HG02852 (cell line): ENCODE measurements around the gene AICDA.
"Not testable (repeated sequence)": the region's sequence is repeated elsewhere in the genome, so short reads cannot be mapped to it uniquely, and the experiment has no call there.

Source experiments
- ATAC-seq: cut with Tn5 transposase; IDR thresholded peaks from one replicate; pipeline ENCODE4 v1.9.1; 2021; ENCODE audit warnings: mild to moderate bottlenecking, moderate library complexity; ENCODE audit not compliant: unreplicated experiment

Gene AICDA

DNA sequence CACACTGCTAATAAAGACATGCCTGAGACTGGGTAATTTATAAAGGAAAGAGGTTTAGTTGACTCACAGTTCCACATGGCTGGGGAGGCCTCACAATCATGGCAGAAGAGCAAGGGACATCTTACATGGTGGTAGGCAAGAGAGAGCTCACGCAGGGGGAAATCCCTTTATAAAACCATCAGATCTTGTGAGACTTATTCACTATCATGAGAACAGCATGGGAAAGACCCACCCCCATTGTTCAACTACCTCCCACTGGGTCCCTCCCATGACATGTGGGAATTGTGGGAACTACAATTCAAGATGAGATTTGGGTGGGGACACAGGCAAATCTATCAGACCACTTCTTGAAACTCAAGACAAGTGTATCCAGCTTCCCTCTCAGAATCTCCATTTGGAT lies 1.2 kb upstream of the AICDA start:
- ATAC-seq: not testable (repeated sequence)

DNA sequence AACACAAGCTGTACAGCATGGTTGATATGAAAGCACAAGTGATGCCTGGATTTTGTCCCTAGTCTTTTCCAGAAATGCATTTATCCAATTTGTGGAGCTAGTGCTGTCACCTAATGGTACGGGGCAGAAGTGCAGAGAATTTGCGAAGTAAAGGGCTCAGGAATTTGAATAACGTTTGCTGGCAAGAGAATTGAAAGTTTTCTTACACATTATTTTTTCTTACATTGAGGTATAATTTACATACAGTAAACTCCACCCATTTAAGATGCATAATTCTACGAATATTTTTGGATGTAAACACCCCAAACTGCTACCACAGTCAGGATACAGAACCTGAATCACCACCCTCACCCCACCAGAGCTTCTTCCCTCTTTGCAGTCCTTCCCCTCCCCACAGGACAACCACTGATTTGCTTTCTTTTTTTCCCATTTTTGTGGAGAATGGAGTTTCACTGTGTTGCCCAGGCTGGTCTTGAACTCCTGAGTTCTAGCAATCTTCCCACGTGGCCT lies 3.5 kb downstream of the AICDA start:
- ATAC-seq: no peak

DNA sequence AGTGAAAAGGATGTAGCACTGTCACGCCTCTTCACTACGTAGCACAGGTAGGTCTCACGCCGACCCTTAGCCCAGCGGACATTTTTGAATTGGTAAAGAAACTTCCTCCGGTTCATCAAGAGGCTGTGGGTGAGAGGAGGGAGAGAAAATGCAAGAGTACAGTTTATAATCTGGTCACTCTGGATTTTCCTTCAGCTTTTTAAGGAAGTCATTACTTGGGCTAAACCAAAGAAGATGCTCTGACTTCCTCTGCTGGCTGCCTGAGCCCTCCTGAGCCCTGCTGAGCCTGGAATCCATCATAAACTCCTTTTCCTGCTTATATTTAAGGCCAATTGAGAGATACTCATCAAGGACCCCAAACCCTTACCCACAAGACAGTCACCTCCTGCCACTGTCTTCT lies 5.8 kb downstream of the AICDA start:
- ATAC-seq: no peak

DNA sequence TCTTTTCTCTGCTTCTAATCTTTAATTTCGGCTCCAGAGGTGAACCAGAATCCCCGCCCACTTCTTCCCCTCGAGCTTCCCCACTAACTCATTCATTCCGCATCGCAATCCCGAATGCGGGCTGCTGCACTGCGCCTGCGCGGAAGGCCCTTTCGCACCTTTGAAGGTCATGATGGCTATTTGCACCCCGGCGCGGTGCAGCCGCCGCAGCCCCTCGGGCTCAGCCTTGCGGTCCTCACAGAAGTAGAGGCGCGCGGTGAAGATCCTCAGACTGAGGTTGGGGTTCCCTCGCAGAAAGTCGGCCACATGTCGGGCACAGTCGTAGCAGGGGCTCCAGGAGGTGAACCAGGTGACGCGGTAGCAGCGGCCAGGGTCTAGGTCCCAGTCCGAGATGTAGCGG lies 7.6 kb downstream of the AICDA start:
- ATAC-seq: no peak

DNA sequence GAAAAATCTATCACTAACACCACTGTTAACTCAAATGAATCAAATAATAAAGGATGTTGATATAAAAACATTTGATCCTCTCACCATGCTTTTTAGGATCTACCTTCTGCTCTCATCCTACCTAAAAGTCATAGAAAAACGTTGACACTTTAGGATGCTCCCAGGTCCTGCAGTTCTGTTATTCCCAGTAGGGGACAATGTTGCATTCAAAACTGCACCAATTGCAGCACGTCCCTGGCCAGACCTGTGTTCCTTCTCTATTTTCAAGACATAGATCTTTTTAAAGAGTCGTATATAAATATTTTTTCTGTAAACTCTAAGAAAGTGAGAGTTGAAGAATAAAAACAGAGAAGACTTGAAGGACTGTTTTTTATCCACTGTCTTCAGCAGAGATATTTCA lies 8.8 kb downstream of the AICDA start:
- ATAC-seq: no peak

DNA sequence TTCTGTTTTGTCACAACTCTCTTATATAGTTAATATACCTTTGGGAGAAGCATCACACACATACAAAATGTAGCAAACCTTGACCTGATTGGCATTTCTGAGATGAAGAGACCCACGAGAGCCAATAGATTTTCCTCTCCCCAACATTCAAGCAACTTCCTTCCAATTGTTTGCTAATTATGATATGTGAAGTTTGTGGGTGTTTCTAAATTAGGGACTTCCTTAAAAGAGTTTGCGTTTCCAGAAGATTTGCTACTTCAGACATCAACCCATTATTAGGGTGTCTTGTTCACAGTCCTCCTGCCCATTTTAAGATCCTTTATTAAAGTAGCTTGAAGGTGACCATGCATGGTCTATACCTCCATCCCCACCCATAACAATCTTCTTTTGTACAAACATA lies 9.4 kb downstream of the AICDA start:
- ATAC-seq: no peak

DNA sequence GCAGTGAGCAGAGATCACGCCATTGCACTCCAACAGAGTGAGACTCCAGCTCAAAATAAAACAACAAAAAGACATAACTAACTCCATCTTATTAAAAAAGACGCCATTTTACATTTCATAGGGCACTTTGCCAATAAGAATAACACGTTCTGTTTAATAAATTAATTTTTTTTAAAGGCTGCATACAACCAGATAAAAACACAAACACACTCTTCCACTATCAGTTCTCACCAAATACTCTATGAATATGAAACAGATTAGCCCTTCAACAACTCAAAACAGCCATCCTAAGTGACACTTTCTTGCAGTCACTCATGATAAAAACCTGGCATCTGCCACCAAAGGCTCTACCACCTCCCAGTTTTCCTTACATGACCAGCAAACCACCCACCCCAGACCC lies 16.1 kb downstream of the AICDA start:
- no peak for ATAC-seq

DNA sequence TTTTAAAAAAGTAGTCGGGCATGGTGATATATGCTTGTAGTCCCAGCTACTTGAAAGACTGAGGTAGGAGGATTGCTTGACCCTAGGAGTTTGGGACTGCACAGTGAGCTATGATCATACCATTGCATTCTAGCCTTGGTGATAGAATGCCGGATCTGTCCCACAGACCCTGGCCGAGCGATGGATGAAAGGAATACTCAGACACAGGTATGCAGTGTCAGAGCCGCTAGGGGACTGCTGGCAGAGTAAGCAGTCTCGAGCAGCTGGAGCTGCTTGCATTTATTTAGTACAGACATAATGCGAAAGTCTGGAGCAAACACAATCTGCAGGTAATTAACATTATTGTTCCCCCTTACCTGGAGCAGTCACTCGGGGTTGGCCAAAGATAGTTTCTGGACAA lies 18.6 kb downstream of the AICDA start:
- no peak for ATAC-seq

DNA sequence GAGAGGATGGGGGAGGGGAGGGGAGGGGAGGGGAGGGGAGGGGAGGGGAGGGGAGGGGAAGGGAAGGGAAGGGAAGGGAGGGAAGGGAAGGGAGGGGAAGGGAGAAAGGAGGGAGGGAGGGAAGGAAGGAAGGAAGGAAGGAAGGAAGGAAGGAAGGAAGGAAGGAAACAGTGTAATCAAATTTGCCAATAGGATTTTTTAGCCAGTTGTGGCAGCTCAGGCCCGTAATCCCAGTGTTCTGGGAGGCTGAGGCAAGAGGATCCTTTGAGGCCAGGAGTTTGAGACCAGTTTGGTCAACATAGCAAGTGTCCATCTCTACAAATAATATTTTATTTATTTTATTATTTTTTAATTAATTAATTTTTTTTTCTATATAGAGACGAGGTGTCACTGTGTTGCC lies 19.4 kb downstream of the AICDA start:
- no peak for ATAC-seq

DNA sequence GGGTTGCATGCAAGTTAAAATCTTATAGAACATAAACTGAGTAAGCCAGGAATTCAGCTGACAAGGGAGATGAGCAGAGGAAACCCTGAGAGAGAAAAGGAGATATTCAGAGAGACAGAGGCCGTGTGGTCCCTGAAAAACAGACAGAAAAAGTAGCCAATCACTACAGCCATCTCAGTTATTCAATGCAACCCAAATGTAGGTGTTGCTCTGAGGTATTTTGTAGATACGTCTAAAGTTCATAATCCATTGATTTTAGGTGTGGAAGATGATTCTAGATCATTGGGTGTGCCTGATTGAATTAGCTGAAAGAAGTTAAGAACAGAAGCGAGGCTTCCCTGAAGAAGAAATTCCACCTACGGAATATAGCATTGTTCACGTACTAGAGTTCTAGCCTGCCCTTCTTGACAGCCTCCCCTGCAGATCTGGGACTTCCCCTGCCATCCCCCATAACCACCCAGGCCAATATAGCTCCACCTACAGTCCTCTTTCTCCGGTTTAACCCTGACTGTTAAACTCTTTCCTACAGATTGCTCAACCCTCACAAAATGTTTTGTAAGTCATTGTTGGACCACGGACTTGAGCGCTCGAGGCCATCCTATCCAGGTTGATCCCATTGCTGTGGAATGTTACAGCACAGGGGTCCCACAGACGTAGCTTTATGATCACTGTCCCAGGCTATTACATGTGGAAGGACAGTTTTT lies 21.7 kb downstream of the AICDA start:
- peak; percentile 94 for ATAC-seq

DNA sequence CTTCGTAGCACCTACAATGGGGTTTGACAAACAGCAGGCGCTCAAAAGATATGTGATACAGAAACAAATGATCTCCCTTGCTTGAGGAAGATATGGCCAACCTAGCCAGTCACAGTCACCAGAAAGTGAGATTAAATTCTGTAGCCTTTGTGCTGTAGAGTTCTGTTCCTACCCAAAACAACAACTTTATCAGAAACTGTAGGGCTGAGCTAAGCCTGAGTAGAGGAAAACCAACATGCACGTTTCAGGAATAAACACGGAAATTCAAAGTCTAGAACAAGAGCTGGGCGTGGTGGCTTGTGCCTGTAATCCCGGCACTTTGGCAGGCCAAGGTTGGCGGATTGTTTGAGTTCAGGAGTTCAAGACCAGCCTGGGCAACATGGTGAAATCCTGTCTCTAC lies 23.0 kb downstream of the AICDA start:
- no peak for ATAC-seq

DNA sequence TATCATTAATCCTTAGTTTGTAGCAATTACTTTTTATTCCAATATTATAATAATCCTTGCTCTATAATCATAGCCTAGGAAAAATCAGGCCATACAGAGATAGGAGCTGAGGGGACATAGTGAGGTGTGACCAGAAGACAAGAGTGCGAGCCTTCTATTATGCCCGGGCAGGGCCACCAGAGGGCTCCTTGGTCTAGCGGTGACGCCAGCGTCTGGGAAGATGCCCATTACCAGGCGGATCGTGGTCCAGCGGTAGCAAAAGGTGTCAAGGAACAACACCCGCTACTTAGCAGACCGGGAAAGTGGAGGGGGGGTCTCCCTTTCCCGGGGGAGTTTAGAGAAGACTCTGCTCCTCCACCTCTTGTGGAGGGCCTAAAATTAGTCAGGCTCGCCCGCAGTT lies 28.2 kb downstream of the AICDA start:
- ATAC-seq: not testable (repeated sequence)

DNA sequence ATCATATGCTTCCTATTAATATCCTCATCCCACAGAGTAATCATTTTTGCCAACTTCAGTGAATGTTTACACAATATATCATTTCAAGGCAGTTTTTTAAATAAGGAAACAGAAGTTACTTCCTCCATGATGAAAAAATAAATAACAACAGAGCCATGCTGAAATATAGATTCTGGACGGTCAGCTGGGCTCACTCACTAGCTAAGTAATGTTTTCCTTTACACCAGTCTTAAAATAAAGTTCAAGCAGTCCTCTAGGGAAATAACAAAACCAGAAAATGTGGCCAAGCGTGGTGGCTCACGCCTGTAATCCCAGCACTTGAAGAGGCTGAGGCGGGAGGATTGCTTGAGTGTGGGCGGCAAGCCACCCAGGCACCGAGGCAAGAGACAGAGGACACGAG lies 28.7 kb downstream of the AICDA start:
- no peak for ATAC-seq

DNA sequence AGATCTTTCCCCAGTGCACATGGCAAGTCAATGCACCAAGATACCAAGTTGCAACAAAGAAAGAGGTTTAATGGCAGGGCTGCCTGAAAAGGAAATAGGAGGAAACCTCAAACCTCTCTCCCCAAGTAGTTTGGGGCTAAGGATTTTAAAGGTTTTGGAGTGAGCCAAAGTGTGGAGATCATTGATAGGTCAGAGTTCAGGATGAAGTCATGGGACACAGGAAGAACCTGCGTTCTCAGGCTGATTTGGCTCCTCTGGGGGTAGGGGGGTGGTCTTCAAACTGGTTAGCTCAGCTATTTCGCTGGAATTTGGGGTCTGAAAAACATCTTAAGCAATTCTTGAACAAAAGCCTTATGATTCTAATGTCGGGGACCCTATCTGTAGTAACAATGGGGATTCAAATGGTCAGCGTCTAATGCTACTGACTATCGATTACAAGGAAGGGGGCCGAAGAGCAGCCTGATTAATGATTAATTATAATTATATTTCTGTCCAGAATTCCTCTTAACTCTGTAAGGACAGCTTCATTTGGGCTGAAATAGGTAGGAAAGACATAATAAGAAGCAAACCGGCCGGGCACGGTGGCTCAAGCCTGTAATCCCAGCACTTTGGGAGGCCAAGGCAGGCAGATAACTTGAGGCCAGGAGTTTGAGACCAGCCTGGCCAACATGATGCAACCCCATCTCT lies 31.4 kb downstream of the AICDA start:
- no peak for ATAC-seq

DNA sequence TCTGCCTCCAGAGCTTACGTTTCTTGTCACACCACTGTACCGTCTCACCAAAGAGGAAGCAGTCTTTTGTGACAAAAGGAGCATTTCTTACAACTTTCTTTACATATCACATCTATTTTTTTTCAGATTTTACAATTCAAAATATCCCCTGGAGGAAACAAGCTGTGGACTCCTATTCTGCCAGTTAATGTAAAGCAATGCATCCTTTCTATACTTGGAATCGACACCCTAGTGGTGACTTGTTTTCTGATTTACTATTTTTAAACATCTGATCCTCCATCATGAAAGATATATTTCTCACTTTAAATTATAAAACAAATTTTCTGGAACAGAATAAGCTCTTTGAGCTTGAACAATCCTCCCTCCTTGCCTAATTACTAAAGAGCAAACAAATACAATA lies 34.8 kb downstream of the AICDA start:
- ATAC-seq: no peak

DNA sequence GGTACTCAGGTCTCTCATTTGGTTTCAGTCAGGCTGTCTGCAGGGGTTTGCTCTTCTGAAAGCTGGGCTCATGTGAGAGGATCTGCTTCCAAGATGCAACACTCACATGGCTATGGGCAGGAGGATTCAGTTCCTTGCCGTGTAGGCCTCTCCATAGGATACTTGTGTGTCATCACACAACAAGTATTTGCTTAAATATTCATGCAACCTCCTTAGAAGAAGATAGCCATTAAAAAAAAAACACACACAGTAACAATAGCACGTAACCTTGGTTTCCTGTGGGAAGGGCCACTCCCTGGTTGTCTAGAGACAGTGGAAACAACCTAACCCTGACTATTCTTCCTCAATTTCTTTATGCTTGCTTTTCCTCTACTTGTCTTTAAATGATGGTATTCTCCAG lies 40.2 kb downstream of the AICDA start:
- no peak for ATAC-seq

DNA sequence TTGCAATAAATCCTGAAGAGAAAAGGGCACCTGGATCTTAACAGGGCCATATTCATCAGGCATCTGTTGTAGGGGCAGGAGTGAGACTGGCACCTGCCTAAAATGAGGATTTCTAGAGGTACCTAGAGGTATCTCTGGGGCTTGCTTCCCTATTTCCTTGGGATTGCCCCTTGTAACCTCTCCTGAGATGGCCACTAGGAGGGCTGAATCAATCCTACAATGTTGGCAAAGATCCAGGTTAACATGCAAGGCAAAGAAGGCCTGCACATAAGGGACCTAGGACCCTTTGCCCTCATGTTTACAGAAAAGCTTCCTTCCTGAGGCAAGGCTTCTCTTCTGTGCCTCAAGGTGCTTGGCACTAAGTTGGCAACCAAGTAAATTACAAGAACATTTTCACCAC lies 46.1 kb downstream of the AICDA start:
- ATAC-seq: no peak

DNA sequence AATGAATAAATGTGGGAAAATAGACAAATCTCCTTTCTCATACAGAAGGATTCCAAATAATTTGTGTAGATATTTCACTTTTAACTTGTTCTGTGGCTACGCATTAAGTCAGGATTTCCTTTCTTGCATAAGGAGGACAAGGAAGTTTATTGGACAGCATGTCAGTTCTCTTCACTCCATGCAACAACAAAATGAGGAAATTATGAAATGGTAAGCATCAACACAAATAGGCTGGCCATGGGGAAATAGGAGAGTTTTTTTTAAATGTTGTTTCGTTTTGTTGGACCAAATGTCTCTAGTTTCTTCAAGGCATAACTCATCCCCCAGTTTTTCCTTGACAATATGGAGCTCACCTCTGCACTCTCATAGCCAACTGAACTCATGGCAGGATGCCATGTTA lies 46.6 kb downstream of the AICDA start:
- ATAC-seq: not testable (repeated sequence)

DNA sequence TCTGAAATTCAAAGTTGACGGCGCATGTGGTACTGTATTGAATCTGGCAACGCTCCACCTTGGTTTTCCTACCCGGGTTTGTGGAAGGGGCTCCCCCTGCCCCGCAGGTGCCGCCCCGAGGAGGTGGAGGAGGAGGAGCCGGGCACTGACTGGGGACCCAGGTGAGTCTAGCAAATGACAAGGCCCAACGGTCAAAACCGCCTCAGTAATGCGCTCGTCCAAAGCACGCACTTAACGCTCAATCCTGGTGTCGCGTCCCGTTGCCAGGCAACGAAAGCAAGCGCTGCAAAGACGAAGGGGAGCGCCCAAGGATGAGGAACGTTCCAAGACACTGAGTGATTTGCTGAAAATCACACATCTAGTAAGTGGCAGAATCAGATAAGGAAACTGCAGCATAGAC lies 48.0 kb downstream of the AICDA start:
- no peak for ATAC-seq

DNA sequence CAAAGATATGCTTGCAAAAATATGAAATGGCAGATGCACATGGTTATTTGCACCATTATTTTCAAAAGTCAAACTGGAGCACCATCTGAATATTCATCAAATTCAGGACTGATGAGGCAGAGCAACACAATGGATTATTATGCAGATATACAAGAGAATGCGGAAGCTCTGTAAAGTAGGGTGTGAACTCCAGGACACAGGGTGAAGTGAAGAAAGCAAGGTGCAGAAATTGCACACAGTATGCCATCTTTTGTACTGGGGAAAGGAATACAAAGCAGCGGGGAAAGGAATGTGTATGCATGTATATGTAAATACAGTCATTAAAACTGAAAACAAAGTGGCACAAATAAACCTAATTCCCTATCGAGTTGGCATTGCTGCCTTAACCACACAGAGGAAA lies 49.3 kb downstream of the AICDA start:
- ATAC-seq: no peak

DNA sequence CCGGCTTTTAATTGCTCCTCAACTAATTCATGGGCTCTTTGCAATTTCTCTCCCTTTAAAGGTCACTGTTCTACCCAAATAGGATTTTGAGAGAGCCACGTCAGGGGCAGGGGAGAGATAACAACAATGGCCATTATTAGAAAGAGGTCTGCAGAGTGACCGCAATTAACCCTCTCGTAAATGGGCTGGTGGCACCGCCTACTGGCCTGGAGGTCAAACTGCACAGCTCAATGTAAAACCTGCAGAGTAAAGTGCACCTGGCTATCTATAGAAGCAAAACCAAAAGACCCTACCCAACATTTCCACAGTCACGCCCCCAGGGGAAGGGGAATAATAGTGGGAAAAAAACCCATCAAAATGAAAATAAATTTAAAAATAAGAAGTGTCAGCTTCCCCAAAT lies 50.3 kb downstream of the AICDA start:
- ATAC-seq: no peak

DNA sequence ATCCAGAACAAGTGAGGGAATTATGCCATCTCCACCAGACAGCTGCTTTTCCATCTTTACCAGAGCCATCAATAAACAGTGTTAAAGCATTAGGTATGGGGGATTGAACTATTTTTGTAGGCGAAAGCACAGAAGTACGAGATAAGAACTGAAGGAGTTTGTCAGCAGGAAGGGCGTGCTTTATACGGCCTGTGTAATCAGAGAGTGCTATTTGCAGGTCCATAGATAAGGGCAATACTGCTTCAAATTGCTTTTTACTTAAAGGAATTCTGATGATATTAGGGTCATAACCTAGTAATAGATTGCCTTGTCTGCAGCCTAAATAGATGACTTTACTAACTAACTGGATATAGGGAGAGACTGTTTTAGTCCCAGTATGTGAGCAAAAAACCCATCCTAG lies 51.6 kb downstream of the AICDA start:
- no peak for ATAC-seq

DNA sequence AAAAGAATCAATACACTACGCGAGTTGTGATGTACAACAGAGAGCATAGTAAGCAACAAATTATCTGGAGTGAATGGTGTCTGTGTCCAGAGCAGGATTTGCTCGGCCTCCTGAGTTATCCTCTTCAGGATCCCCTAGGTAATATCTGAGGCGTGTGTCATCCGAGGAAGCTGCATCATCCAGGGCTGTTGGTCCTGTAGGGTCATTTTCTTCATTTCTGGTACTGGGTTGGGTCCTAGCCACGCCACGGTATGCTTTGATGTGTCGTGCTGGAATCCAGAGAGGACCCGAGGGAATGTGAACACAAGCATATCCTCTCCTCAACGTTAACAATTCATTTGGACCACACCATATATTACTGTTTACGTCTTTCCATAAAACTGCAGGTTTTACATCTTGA lies 53.0 kb downstream of the AICDA start:
- ATAC-seq: no peak
